ENCODE results near the gene CTNS.

Gene CTNS

DNA sequence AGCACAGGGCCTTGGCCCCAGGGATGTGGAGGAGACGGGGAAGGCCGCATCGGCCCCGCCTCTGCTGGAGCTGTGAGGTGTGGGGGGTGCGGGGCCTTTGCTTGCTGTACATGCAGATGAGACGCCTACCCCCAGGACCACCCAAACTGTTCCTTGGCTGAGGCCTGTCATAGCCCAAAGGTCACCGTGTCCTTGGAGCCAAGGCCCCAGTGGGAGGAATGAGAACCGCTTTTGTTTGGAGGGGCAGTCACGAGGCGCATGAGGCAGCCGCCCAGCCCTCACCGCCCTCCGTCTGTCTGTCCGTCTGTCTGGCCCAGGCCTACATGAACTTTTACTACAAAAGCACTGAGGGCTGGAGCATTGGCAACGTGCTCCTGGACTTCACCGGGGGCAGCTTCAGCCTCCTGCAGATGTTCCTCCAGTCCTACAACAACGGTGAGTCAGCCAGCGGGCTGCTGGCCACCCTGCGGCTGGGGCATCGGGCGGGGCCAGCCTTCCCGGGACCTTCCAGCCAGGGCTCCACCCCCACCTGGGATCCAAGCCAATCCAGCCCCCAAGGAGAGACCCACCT is 23.1 kb downstream of the CTNS start:
- DNase-seq, result no peak

- DNase-seq, result no peak
Observed at GRCh38 chr17:3660311-3660891, 23.8 kb downstream of the CTNS start.

DNA sequence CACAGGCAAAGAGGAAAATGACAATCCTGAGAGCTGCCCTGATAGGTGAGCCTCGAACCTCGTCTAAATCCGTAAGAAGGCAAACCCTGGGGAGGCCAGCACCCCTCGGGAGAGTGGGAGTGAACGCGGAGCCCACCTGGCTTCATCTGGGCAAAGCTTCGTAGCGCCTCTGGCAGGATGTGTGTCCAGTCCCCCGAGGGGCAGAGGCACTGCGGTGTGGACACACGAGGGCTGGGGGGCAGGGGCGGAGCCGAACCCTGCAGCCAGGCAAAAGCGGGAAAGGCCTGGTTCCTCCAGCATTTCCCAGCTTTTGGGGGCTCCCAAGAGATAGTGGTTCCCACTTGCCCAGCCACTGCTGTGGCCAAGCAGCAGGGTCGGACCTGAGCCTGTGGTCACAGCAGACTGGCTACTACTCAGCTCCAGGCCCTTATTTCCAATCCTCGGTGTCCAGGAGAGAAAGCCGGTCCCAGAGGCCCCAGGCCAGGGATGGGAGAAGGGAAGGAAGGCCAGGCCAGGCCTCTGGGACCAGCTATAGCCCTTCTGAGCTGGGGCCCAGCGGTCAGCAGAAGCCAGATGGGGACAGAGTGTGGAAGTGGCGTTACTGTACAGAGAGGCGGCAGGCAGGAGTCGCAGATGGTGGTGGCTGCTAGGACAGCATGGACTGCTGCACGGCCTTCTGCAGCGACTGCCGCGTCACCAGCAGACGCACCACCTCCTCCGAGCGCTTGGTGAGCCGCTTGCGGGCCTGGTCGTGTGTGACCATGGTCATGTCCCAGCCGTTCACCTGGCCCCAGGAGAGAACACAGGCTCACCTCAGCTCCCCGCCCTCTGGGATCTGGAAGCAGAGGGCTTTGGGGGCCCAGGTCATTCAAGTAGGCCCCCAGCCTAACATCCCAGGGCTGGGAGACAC is 26.8 kb downstream of the CTNS start:
- no peak for DNase-seq

DNA sequence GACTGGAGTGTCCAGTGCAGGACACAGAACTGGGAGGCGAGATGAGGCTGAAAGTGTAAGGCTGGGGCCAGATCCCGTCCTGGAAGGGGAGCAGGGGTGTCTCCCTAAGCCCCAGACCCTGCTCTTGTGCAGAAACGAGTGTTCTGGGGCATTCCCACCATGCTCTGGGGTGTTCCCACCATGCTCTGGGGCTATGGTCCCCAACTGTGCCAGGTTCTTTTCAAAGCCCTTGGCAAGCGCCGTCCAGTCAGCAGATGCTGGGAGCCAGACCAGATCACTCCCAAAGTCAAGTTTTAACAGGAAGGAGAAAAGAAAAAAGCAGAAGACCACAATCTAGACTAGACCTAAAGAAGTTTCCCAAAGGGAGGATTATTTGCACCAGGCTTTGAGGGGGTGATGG is 29.3 kb downstream of the CTNS start:
- DNase-seq, result no peak

DNA sequence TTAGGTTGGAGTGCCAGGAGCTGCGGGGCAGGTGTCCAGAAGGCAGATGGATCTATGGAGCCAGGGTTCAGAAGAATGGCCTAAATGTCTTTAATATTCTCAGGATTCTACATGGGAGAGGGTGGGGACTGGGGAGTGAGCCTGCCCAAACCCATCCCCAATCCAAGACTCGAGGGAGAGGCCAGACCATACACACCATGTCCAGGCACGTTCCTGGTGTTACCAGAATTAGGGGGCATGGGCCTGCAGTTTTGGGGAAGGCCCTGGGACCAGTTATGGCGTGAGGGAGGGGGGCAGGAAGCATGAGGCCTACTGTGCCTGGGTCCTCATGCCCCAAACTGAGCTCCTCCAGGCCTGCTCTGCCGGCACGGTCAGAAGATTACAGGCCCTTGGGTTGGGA is 30.0 kb downstream of the CTNS start:
- DNase-seq, result no peak

DNA sequence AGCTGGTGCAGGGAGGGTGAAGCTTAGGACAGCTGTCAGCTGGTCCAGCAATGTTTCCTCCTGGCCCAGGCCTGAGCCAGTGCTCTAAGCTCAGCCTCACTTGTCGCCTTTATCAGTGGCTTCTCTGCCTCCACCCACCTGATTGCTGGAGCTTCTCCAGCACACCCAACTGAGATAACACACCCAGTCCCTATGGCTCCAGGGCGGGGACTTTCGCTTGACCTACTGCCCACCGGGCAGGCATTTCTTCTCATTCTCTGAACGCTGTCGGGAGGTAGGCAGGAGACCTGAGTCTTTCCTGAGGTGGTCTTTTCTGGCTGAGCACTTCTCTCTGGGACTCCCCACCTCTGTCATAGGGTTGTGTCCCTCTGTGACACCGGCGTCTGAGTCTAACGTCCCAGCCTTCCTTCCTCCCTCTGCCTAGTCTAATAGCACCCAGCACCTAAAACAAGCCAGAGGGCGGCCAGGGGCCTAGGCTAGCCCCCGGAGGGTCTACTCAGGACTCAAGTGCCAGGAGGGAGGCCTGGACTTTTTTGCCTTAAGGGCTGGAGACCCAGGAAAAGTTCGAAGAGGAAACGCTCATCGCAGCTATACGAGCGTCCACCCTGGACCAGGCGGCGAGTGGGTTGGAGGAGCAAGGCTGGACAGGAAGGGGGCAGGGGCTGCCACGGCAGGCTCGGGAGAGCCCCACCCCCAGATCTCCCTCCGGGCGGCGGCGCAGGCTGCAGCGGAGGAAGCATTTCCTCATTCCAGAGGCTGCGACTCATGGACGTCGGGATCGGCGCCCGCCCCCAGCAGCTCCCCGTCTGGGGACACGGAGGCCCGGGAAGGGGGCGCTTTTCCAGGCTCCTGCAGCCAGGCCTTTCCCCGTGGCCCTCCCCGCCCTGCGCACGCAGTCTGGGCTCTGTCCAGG is 31.1 kb downstream of the CTNS start:
- peak in 2 of 5 experiments; percentile 15 to 19 for DNase-seq

DNA sequence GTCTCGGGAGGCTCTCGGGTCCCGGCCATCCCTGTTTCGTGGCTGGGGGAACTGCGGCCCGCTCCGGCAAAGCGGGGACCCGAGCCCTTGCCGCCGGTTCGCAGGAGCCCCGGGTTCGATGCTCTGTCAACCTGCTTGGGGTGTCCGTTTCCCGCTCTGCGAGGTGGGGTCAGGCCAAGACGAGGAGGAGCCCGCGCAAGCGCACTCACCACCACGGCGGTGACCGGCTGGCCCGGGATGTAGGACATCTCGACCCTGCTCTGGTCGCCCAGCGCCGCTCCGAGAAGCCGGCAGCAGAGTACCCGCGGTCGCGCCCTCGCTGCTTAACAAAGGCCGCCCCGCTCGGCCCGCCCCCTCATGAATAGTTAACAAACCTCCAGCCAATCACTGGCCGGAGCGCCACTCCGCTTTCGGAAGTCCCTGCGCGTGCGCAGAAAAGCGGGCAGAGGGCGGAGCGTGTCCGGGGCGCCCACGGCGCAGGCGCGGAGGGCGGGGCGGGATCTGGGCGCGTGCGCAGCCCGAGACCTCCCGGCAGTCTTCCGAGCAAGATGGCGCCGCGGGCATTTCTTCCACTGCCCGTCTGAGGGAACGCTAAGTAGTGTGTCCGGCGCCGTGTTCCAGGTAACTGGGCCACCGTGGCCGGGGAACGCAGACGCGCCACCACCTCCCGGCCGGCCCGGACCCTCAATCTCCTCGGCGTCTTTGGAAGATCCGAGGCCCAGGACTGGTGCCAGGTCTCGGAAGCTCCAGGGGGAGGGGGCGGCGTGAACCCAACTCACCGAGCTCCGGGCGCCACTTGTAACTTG is 31.9 kb downstream of the CTNS start, which contains the start of the genes EMC6 and TAX1BP3:
Gene EMC6, plus strand, starts transcription at position 534 of the 806 bp plus-strand sequence. CDS start 335 bp downstream, outside the sequence.
Gene TAX1BP3, minus strand, starts transcription at position 300 of the 806 bp plus-strand sequence. Its CDS starts 52 bp downstream, at position 248.
- DNase-seq, result peak; percentile 95 to 98 (median 97)

DNA sequence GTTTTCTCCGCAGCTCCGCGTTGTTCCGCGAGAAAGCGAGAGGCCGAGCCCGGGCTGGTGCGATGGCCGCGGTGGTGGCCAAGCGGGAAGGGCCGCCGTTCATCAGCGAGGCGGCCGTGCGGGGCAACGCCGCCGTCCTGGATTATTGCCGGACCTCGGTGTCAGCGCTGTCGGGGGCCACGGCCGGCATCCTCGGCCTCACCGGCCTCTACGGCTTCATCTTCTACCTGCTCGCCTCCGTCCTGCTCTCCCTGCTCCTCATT is 32.5 kb downstream of the CTNS start:
- no peak for DNase-seq

GRCh38 chr17:3669548-3669947 is 33.0 kb downstream of the CTNS start:
- no peak for DNase-seq

DNA sequence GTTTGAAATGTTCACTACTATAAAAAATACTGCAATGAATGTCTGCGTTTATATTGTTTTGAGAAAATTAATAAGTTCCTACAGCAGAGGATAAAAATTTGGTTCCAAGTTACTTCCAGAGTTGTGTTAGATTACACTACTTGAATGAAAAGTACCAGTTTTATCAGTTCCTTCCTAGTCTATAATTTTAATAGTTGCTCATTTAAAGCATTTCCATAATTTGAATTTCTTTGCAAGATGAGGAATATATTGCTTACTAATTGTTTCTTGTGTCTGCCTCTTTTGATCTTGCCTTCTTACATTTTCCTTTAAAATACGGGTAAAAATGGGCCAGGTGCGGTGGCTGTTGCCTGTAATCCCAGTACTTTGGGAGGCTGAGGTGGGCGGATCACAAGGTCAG is 36.0 kb downstream of the CTNS start:
- no peak for DNase-seq

DNA sequence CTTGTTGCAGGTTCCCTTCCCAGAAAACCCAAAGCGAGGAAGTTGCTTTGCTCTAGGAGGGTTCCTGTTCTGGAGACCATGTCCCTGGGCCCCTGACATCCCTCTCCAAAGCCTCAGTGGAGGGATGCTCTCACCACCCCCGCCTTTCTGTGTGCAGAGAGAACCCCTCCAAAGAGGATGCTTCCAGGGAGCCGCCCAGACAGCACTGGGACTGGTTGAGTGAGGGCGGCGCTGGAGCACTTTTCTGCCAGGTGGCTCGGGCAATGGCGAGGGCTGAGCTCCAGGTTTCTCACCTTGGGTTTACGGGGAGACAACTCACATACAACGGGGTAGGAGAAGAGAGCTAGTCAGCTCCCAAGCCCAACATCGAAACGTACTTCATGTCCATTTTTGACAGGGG is 39.3 kb downstream of the CTNS start:
- DNase-seq, result no peak

GRCh38 chr17:3678095-3678820 is 41.7 kb downstream of the CTNS start:
- DNase-seq, result no peak

DNA sequence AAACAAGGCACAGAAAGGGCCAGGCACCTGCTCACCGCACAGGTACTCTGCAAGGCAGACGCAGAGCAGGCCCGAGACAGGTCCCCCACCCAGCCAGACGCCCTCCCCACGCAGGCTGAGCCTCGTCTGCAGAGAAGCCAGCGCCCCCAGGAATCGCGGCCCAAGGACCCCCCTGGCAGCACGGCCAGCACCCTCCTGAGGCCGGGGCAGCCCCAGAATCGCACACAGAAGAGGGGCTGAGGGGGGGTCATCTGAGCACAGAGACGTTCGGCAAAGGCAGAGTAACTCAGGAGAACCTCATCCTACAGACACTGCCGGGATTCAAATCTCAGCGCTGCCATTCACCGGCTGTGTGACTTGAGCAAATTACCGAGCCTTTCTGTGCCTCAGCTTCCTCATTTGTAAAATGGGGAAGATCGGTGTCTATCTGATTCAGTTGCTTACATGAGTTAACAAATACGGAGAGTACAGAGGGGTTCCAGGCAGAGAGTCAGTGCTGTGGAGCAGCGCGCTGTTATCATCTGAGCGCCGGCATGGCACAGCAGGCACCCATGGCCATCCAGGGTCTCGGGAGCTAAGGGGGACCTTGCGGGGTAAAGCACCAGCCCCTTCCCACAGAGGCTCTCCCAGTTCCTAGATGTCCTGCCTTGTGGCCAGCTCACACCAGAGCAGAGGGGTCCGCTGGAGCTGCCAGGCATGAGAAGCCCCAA is 42.4 kb downstream of the CTNS start:
- DNase-seq, result no peak

DNA sequence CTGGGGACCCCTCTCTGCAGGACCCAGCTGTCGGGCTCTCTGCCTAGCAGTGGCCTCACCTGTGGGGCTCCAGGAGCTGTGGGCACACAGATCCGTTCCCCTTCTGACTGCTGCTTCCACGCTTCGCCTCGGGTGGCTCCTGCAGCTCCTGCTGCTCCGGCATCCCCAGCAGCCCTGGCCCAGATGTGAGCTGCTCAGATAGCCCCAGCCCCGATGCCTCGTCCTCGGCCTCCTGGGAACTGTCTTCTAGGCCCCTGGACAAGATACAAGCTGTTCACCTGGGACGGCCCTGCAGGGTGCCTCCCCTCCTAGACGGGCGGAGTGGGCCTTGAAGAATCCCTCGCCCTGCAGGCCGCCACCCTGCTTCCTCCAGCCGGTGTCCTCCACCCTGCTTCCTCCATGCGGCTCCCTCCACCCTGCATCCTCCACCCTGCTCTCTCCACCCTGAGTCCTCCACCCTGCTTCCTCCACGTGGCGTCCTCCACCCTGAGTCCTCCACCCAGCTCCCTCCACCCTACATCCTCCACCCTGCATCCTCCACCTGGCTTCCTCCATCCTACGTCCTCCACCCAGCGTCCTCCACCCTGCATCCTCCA is 43.1 kb downstream of the CTNS start:
- DNase-seq, result peak in 1 of 5 experiments; percentile 26

- DNase-seq, result no peak
Observed at GRCh38 chr17:3681057-3681456, 44.5 kb downstream of the CTNS start.

DNA sequence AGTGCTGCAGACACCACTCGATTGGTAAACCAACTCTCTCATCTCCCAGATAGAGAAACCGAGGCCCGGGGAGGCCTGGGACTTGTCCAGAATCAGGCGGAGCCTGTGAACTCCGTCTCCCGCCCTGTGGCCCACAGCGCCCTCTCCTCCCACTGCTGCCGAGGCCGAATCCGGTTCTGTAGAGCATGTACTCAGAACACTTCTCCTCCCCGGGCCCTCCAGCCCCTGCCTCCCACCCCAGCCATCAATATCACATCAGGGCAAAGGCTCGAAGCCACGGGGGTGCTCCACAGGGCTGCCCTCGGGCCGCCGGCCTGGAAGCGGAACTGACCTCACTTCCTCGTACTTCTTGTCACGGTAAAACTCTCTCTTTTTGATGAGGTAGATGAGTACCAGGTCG is 45.0 kb downstream of the CTNS start:
- no peak for DNase-seq

- no peak for DNase-seq
Observed at GRCh38 chr17:3682033-3682432, 45.5 kb downstream of the CTNS start.

- DNase-seq, result peak in 4 of 5 experiments; percentile 30 to 62 (median 40)
Observed at GRCh38 chr17:3683054-3683511, 46.5 kb downstream of the CTNS start.

DNA sequence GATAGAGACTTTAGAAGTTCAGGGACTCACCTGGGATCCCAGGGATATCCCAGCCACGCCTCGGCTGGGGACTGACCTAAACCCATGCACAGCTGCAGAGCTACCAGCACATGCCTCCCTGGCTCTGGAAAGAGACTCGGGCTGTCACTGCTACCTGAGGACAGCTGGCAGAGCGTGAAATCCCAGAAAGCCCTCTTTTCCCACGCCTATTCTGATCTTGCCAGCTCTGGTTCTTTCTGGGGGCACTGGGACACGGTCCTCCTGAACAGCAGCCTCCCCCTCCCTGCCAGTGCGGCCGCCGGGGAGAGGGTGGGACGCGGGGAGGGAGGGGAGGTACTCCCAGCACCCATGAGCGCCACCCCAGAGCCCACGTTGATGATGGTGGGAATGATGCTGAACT is 48.6 kb downstream of the CTNS start:
- DNase-seq, result no peak

GRCh38 chr17:3688027-3688553 is 51.5 kb downstream of the CTNS start:
- no peak for DNase-seq

All from T-helper 2 cell (primary cell).